ENCODE data around the gene LRMDA. TPM values are rescaled to one million over a fixed set of nuclear protein-coding genes. Genes with fewer than 3 reads are reported as not detected.

The LRMDA gene
- total RNA-seq, 1 experiment from 2014 or later = not detected

- DNase-seq (ENCODE audit: low spot score) = no peak
- peaks cover 17% of the 10 kb centered on the region for H3K27me3 ChIP-seq (replicated peaks; ENCODE audit: insufficient read depth, low read depth, low read length, poor library complexity)
- H3K27ac ChIP-seq (ENCODE audit: low read depth, low read length, poor library complexity, severe bottlenecking) = no peak overlapping the region
- no peak overlapping the region for H3K4me3 ChIP-seq (ENCODE audit: low read depth, low read length, poor library complexity, severe bottlenecking)
- no TSS peak for BruUV-seq (replicated peaks)
- H3K4me1 ChIP-seq (ENCODE audit: insufficient read depth, low read length, poor library complexity, severe bottlenecking) = no peaks in the 10 kb centered on the region
- ChIA-PET CTCF (no interaction called here), POLR2A (ENCODE audit: low non-redundant PET) (no interaction called here)
- intact Hi-C loops (cut with micrococcal nuclease; ENCODE audit: unreplicated experiment) = no loop called here
- TF ChIP-seq EZH2 (IDR thresholded peaks at IDR 0.05; ENCODE audit: borderline replicate concordance, low read depth, low read length, poor library complexity, severe bottlenecking) (no peak), CTCF (conservative IDR thresholded peaks at IDR 0.05; ENCODE audit: low read depth, low read length) (no peak)
- H3K36me3 ChIP-seq (ENCODE audit: insufficient read depth, low read length, poor library complexity, severe bottlenecking) = no peaks in the 10 kb centered on the region
- no peaks in the 10 kb centered on the region for H3K9me3 ChIP-seq (ENCODE audit: low read depth, low read length, poor library complexity, severe bottlenecking)
These were observed 217.4 kb downstream of the LRMDA start for GRCh38 chr10:75648854-75649253.

GRCh38 chr10:75649466-75649865 is 218.0 kb downstream of the LRMDA start:
- peaks cover 21% of the 10 kb centered on the region for H3K27me3 ChIP-seq (replicated peaks; ENCODE audit: insufficient read depth, low read depth, low read length, poor library complexity)
- POLR2A ChIA-PET (ENCODE audit: low non-redundant PET) = no interaction called here

GRCh38 chr10:75650648-75651047 is 219.2 kb downstream of the LRMDA start:
- BruUV-seq (replicated peaks) = no TSS peak
- ChIA-PET CTCF (no interaction called here), POLR2A (ENCODE audit: low non-redundant PET) (no interaction called here)
- Histone ChIP-seq H3K4me3 (ENCODE audit: low read depth, low read length, poor library complexity, severe bottlenecking) (no peak overlapping the region), H3K9me3 (ENCODE audit: low read depth, low read length, poor library complexity, severe bottlenecking) (no peaks in the 10 kb centered on the region), H3K4me1 (ENCODE audit: insufficient read depth, low read length, poor library complexity, severe bottlenecking) (no peaks in the 10 kb centered on the region), H3K27me3 (replicated peaks; ENCODE audit: insufficient read depth, low read depth, low read length, poor library complexity) (peaks cover 21% of the 10 kb centered on the region), H3K36me3 (ENCODE audit: insufficient read depth, low read length, poor library complexity, severe bottlenecking) (no peaks in the 10 kb centered on the region), H3K27ac (ENCODE audit: low read depth, low read length, poor library complexity, severe bottlenecking) (no peak overlapping the region)
- TF ChIP-seq CTCF (conservative IDR thresholded peaks at IDR 0.05; ENCODE audit: low read depth, low read length) (no peak), EZH2 (IDR thresholded peaks at IDR 0.05; ENCODE audit: borderline replicate concordance, low read depth, low read length, poor library complexity, severe bottlenecking) (no peak)
- DNase-seq (ENCODE audit: low spot score) = no peak
- intact Hi-C loops (cut with micrococcal nuclease; ENCODE audit: unreplicated experiment) = no loop called here

More at GRCh38 chr10:75649466-75649865, 218.0 kb downstream of the LRMDA start:
- Histone ChIP-seq H3K36me3 (ENCODE audit: insufficient read depth, low read length, poor library complexity, severe bottlenecking) (no peaks in the 10 kb centered on the region), H3K27ac (ENCODE audit: low read depth, low read length, poor library complexity, severe bottlenecking) (no peak overlapping the region), H3K4me3 (ENCODE audit: low read depth, low read length, poor library complexity, severe bottlenecking) (no peak overlapping the region), H3K4me1 (ENCODE audit: insufficient read depth, low read length, poor library complexity, severe bottlenecking) (no peaks in the 10 kb centered on the region), H3K9me3 (ENCODE audit: low read depth, low read length, poor library complexity, severe bottlenecking) (no peaks in the 10 kb centered on the region)
- BruUV-seq (replicated peaks) = no TSS peak
- DNase-seq (ENCODE audit: low spot score) = no peak
- TF ChIP-seq CTCF (conservative IDR thresholded peaks at IDR 0.05; ENCODE audit: low read depth, low read length) (no peak), EZH2 (IDR thresholded peaks at IDR 0.05; ENCODE audit: borderline replicate concordance, low read depth, low read length, poor library complexity, severe bottlenecking) (no peak)
- intact Hi-C loops (cut with micrococcal nuclease; ENCODE audit: unreplicated experiment) = no loop called here
- CTCF ChIA-PET = no interaction called here
